HCT116 (cell line): ENCODE measurements around the gene ATF5.

Experiments used
- CTCF ChIP-seq, 3 experiments: fragments of 200-600 bp in 1 of 3; sonication (generic) in 1 of 3; IDR thresholded peaks in 2 of 3; conservative IDR thresholded peaks in 1 of 3; 2 replicates each; pipeline ENCODE4 v1.5.1; 2012 to 2017; ENCODE audit warnings: low read depth in 2 of 3, low read length in 2 of 3, antibody characterized with exemption in 1 of 3, borderline replicate concordance in 1 of 3, control low read depth in 1 of 3, mild to moderate bottlenecking in 1 of 3, mixed read lengths in 1 of 3, mixed run types in 1 of 3, moderate library complexity in 1 of 3; ENCODE audit not compliant: insufficient read depth in 1 of 3
- EZH2 ChIP-seq: fragments of 200-600 bp; sonication (generic); IDR thresholded peaks from 2 replicates; pipeline ENCODE4 v1.6.1; 2017; ENCODE audit warnings: antibody characterized with exemption, mixed run types
- POLR2A ChIP-seq: IDR thresholded peaks from 2 replicates; pipeline ENCODE4 v1.7.0; 2011; ENCODE audit warnings: borderline replicate concordance; ENCODE audit not compliant: insufficient read depth, insufficient read length; ENCODE audit errors: extremely low read depth

- TF ChIP-seq EZH2 = no peak
- no peak for TF ChIP-seq CTCF (IDR thresholded peaks at IDR 0.05 in 2 of 3, conservative IDR thresholded peaks at IDR 0.05 in 1 of 3; ENCODE audit: borderline replicate concordance in 1 of 3, insufficient read depth in 1 of 3, low read depth in 2 of 3, low read length in 2 of 3)
- no peak for TF ChIP-seq POLR2A
These were observed 49.3 kb downstream of the ATF5 start for GRCh38 chr19:49978324-49978723.
